HepG2 (cell line): ENCODE data around the gene ABHD15. TPM values are rescaled to one million over a fixed set of nuclear protein-coding genes. Genes with fewer than 3 reads are reported as not detected.

Source experiments
- ADNP ChIP-seq: sonication (generic); formaldehyde crosslinking; IDR thresholded peaks from 2 replicates; pipeline ENCODE4 v1.4.0; 2020; ENCODE audit warnings: missing genetic modification reagents
- DBP ChIP-seq: sonication (generic); formaldehyde crosslinking; IDR thresholded peaks from 2 replicates; pipeline ENCODE4 v1.4.0; 2020; ENCODE audit warnings: missing genetic modification reagents; ENCODE audit errors: not compliant biosample characterization
- DMAP1 ChIP-seq: IDR thresholded peaks from 2 replicates; pipeline ENCODE4 v1.6.1; 2016
- FOXK1 ChIP-seq: sonication (generic); formaldehyde crosslinking; IDR thresholded peaks from 2 replicates; pipeline ENCODE4 v1.4.0; 2020; ENCODE audit warnings: low read depth, missing genetic modification reagents, borderline replicate concordance
- HNF1B ChIP-seq: sonication (generic); formaldehyde crosslinking; IDR thresholded peaks from 2 replicates; pipeline ENCODE4 v1.5.1; 2020; ENCODE audit warnings: mild to moderate bottlenecking, moderate library complexity, missing genetic modification reagents
- HNRNPH1 ChIP-seq: fragments of 200-400 bp; formaldehyde crosslinking; optimal IDR thresholded peaks from 2 replicates; pipeline ENCODE3; 2017; ENCODE audit warnings: mild to moderate bottlenecking, low read depth, low read length
- HOXA5 ChIP-seq: sonication (generic); formaldehyde crosslinking; IDR thresholded peaks from 2 replicates; pipeline ENCODE4 v1.4.0; 2020; ENCODE audit warnings: missing genetic modification reagents
- NBN ChIP-seq: fragments of 450-650 bp; conservative IDR thresholded peaks from 2 replicates; pipeline ENCODE4 v1.6.1; 2017
- RXRA ChIP-seq: sonication (generic); formaldehyde crosslinking; IDR thresholded peaks from 2 replicates; pipeline ENCODE4 v1.5.1; 2020; ENCODE audit warnings: missing genetic modification reagents
- SIN3B ChIP-seq: fragments of 150-350 bp; IDR thresholded peaks from 2 replicates; pipeline ENCODE4 v1.6.1; 2014; ENCODE audit warnings: low read length
- SKI ChIP-seq: fragments of 450-650 bp; IDR thresholded peaks from one replicate; pipeline ENCODE4 v1.6.1; 2018; ENCODE audit warnings: mild to moderate bottlenecking; ENCODE audit not compliant: partially characterized antibody
- SOX6 ChIP-seq, 2 experiments: fragments of 450-650 bp in 1 of 2; sonication (generic) in 1 of 2; formaldehyde crosslinking in 1 of 2; IDR thresholded peaks; 2 replicates each; pipeline versions ENCODE4 v1.4.0 to v1.6.1; 2017 to 2020; ENCODE audit warnings: antibody characterized with exemption in 1 of 2, mild to moderate bottlenecking in 1 of 2, missing genetic modification reagents in 1 of 2
- SRSF9 ChIP-seq: fragments of 200-400 bp; formaldehyde crosslinking; IDR thresholded peaks from 2 replicates; pipeline ENCODE4 v1.6.1; 2018; ENCODE audit warnings: borderline replicate concordance, mild to moderate bottlenecking, low read depth, low read length; ENCODE audit not compliant: insufficient read depth, poor library complexity, severe bottlenecking
- SRY ChIP-seq: sonication (generic); formaldehyde crosslinking; IDR thresholded peaks from 2 replicates; pipeline ENCODE4 v1.8.0; 2022; ENCODE audit warnings: mild to moderate bottlenecking, missing genetic modification reagents
- ZBTB10 ChIP-seq: sonication (generic); formaldehyde crosslinking; IDR thresholded peaks from 2 replicates; pipeline ENCODE4 v1.4.0; 2020; ENCODE audit warnings: missing genetic modification reagents, borderline replicate concordance
- ZEB1 ChIP-seq: IDR thresholded peaks from 2 replicates; pipeline ENCODE4 v1.6.1; 2012; ENCODE audit warnings: mild to moderate bottlenecking, low read depth, inconsistent platforms; ENCODE audit not compliant: insufficient replicate concordance
- ZNF136 ChIP-seq: sonication (generic); formaldehyde crosslinking; IDR thresholded peaks from 2 replicates; pipeline ENCODE4 v1.8.1; 2022; ENCODE audit warnings: low read depth, mild to moderate bottlenecking, moderate library complexity, missing genetic modification reagents
- ZNF232 ChIP-seq: sonication (generic); formaldehyde crosslinking; IDR thresholded peaks from 2 replicates; pipeline ENCODE4 v1.4.0; 2020; ENCODE audit warnings: missing genetic modification reagents, borderline replicate concordance
- ZNF530 ChIP-seq: sonication (generic); formaldehyde crosslinking; IDR thresholded peaks from 2 replicates; pipeline ENCODE4 v1.5.0; 2020; ENCODE audit warnings: low read depth, mild to moderate bottlenecking, missing genetic modification reagents
- ZNF557 ChIP-seq: sonication (generic); formaldehyde crosslinking; IDR thresholded peaks from 2 replicates; pipeline ENCODE4 v1.4.0; 2020; ENCODE audit warnings: missing genetic modification reagents
- ZNF672 ChIP-seq: sonication (generic); formaldehyde crosslinking; IDR thresholded peaks from 2 replicates; pipeline ENCODE4 v1.8.1; 2022; ENCODE audit warnings: missing genetic modification reagents
- ZNF773 ChIP-seq: sonication (generic); formaldehyde crosslinking; IDR thresholded peaks from 2 replicates; pipeline ENCODE4 v1.4.0; 2020; ENCODE audit warnings: missing genetic modification reagents, borderline replicate concordance
- ZSCAN31 ChIP-seq: sonication (generic); formaldehyde crosslinking; IDR thresholded peaks from 2 replicates; pipeline ENCODE4 v1.5.0; 2020; ENCODE audit warnings: low read depth, mild to moderate bottlenecking, missing genetic modification reagents
- ZSCAN9 ChIP-seq: IDR thresholded peaks from 2 replicates; pipeline ENCODE4 v1.6.1; 2016; ENCODE audit warnings: borderline replicate concordance
- polyA plus RNA-seq, 8 experiments: library from polyadenylated mRNA; depleted of rRNA in 3 of 8; stranded (reverse) in 7 of 8; unstranded in 1 of 8; fragments of >200 nt; fragmentation: Illumina TruSeq in 4 of 8; extraction: Trizol in 4 of 8; gene quantifications; 2 replicates each; pipeline versions ENCODE4 v1.2.1 to v1.2.3, GENCODE V29; 2011 to 2016; ENCODE audit warnings: low read depth in 4 of 8, missing spikeins in 1 of 8, mixed read lengths in 1 of 8; ENCODE audit not compliant: insufficient read depth in 1 of 8
- total RNA-seq, 5 experiments: library from RNA; depleted of rRNA; stranded (reverse); fragments of >200 nt; fragmentation: Illumina TruSeq; extraction: Trizol; gene quantifications; 2 replicates each; pipeline ENCODE4 v1.2.3, GENCODE V29; 2016; ENCODE audit warnings: low read depth in 1 of 5

ABHD15 gene
- total and polyA plus RNA-seq, 2 of the 13 experiments (the other 11 are each of a cell fraction or from before 2014, with no cell fraction given) = 2.4 to 7.7 TPM

- TF ChIP-seq SKI (no peak), SRY (CRISPR knock-in tag) (no peak), ZSCAN31 (CRISPR knock-in tag) (no peak), ZSCAN9 (CRISPR knock-in tag) (no peak), ZEB1 (no peak), ZNF530 (CRISPR knock-in tag) (no peak), SOX6 (IDR thresholded peaks at IDR 0.05) (no peak), SOX6 (CRISPR knock-in tag; IDR thresholded peaks at IDR 0.05) (no peak), SRSF9 (no peak), HNF1B (CRISPR knock-in tag) (0 out of 2 replicates have a peak, but pooled peaks have one; percentile 32), ZNF773 (CRISPR knock-in tag) (no peak), HOXA5 (CRISPR knock-in tag) (no peak), RXRA (peak; percentile 57; the same call in 1 of the 2 replicates), NBN (no peak), HNRNPH1 (no peak), FOXK1 (CRISPR knock-in tag) (no peak), ZBTB10 (CRISPR knock-in tag) (no peak), ZNF136 (CRISPR knock-in tag) (no peak), ADNP (CRISPR knock-in tag) (no peak), ZNF232 (CRISPR knock-in tag) (no peak), ZNF672 (CRISPR knock-in tag) (no peak), DBP (CRISPR knock-in tag) (no peak), DMAP1 (CRISPR knock-in tag) (0 out of 2 replicates have a peak, but pooled peaks have one; percentile 35), ZNF557 (CRISPR knock-in tag) (no peak), SIN3B (no peak)
Measured at GRCh38 chr17:29588562-29589411, 21.9 kb upstream of the ABHD15 start (continued).
